Embryonic facial prominence (tissue), 1 donor: ENCODE measurements around the gene FOXI2.

Experiments
- DNase-seq: peaks from one replicate; pipeline ENCODE4 v3.0.0-alpha.2; 2016; ENCODE audit errors: extremely low spot score

The FOXI2 gene

GRCh38 chr10:127743205-127743604 lies 6.2 kb downstream of the FOXI2 start:
- DNase-seq, result no peak

DNA sequence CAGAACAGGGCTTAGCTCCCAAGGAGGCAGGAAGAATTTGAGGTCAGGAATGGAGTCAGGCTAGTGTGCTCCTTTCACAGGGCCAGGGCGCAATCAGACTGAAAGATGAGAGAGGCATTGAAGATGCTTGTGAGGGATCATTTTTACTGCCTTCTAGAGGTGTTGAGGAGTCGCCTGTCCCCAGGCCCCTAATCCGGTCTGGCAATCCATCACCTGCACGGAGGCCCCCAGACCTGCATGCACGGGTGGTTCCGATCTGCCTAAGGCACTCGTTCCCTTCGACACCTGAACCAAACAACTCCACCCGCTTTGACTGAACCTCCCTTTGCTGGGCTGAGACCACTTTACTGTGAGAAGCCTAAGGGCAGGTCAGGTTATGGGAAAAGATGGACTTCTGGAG lies 8.0 kb downstream of the FOXI2 start:
- DNase-seq, result no peak

DNA sequence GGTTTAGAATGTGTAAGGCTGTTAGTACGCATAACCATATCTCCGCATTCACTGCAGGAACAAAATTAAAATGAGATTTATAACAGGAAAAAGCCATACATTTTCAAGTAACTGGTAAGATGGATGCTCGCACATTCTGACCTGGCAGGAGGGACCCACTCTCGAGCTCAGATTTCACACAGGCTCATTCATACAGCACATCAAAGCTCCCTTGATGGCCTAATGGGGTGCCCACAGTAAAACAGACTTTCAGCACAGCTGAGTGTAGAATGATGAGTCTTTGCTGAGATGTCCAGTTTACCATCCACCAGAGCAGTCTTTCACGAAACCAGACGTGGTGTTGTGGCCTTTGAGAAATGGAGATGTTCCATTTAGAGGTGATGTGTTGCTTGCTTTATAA lies 8.9 kb downstream of the FOXI2 start:
- no peak for DNase-seq

DNA sequence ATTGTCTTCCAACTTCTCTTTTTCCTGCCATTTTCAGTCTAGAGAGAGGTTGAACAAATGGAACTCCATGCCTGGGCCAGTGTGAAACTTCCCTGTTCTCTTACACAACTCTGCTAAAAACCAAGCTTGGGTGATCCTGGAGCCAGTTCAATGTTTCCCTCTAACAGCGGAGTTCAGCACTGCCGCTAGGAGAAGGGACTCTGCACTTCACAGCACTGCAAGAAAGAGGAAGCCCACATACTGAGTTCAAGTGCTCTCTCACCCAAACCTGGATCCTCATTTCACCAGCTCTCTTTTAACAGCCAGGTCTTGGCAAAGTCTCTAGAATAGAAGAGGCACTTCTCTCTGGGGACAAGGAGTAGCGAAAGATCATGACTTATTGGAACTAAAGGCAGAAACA lies 18.8 kb downstream of the FOXI2 start:
- no peak for DNase-seq

GRCh38 chr10:127756264-127756663 lies 19.3 kb downstream of the FOXI2 start:
- no peak for DNase-seq

- no peak for DNase-seq
These were observed 20.0 kb downstream of the FOXI2 start for GRCh38 chr10:127757033-127757432.

- no peak for DNase-seq
These were observed 22.3 kb downstream of the FOXI2 start for GRCh38 chr10:127759276-127759675.

GRCh38 chr10:127762925-127763324 lies 25.9 kb downstream of the FOXI2 start:
- no peak for DNase-seq

DNA sequence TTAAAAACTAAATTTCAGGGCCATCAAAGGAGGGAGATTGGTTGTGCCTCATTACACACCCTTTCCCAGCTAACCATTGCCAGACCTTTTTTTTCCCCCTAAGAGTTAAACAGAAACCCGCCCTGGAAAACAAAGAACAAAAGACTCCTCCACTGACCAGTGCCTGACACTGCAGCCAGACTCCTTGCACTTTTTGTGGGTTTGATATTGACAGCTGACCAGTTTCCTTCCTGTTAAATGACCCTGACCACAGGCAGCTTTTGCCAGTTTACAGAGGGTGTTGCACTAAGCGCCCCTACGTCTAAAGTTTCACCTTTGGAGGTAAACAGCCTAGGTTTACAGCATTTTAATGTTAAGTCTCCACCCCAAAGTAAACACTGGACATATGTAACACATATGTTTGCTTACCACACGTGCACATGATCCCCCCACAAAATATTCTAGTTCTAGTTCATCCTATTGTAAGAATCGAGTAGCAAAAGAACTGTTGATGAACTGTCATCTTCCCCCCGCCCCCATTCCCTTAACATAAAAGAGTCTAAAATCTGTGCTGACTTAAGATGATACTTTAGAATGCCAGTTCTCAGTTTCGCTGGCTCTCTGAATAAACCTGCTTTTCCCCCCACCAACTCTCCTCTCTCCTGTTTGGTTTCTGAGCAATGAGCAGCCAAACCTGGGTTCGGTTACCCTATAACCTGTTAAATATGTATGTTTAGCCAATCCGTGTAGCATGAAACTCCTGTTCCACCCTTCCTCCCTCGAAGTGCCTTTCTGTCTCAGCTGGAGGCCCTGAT lies 38.0 kb downstream of the FOXI2 start:
- DNase-seq, result no peak

DNA sequence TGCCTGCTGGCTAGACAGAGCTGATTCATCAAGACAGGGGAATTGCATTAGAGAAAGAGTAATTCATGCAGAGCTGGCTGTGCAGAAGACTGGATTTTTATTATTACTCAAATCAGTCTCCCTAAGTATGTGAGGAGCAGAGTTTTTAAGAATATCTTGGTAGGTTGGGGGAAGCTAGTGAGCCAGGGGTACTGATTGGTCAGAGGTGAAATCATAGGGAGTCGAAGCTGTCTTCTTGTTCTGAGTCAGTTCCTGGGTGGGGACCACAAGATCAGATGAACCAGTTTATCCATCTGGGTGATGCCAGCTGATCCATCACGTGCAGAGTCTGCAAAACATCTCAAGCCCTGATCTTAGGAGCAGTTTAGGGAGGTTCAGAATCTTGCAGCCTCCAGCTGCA lies 39.8 kb downstream of the FOXI2 start:
- no peak for DNase-seq

DNA sequence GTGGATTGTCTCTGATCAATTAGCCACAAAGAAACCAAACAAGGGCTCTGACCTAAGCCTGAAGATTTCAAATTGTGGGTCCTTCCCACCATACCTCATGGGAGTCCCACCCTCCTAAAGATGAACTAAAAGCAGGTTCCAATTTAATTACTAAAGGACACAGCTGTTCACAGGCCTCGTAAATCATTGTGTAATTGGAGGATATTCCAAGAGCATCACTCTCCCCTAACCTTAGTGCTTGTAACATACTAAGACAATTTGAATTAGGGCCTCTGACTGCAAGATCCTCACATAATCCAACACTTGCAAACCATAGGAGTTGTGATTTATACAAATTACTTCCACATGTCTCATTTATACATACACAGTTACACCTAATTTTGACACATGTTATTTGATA lies 44.4 kb downstream of the FOXI2 start:
- DNase-seq, result no peak

DNA sequence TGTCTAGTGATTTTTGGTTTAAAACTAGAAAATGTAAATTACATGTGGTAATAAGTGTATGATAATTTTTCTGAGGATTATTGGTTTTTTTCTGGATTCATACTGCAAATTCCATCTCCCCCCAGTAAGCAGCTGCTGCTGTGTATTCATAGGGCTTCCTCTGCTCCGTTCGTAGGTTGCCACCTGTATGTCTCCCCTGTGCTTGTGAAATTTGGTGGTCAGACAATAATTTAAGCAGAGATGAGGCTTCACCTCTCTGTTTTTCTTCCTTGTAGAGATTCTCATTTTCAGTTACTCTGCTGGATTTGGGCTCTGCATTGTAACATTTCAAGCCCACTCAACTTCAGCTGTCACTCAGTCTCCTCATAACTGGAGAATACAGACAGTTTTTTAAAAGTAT lies 50.9 kb downstream of the FOXI2 start:
- DNase-seq, result no peak

DNA sequence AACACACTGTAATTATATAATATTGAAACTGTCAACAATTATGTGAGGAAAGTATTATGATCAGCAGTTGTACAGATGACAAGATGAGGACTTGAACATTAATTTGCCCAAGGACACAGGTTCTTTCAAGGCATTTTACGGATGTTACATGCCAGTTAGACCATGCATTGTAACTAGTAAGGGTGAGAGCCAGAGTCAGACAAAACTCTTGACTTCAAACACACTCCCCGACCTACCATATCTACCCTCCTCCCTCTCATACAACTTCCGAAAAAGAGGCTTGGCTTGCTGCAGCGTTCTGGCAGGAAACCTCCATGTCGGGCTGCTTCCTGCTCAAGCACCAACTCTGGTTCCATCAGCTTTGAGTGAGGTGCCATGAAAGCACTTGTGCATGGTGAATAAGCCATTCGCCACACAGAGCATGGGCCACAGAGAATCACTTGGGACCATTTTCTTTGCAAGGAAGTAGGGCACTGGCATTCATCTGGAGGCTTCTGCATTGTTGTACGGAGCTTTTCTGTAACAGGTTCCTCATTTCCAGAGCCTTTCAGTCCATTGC lies 53.2 kb downstream of the FOXI2 start:
- DNase-seq, result no peak
